Suprapubic skin (tissue), 4 donors: ENCODE measurements around the gene PAOX. TPM values are rescaled to one million over a fixed set of nuclear protein-coding genes. Genes with fewer than 3 reads are reported as not detected.

Experiments
- DNase-seq, 2 donors: peaks; one replicate each; pipeline ENCODE4 v3.0.0-alpha.2; 2019; ENCODE audit warnings: low spot score in 2 of 2
- H3K27ac ChIP-seq: fragments of 200-600 bp; sonication (generic); one replicate; pipeline ENCODE4 v1.5.1; 2019
- H3K27me3 ChIP-seq: fragments of 200-600 bp; sonication (generic); one replicate; pipeline ENCODE4 v1.5.1; 2019
- H3K36me3 ChIP-seq: fragments of 200-600 bp; sonication (generic); one replicate; pipeline ENCODE4 v1.5.1; 2019
- H3K4me1 ChIP-seq: fragments of 200-600 bp; sonication (generic); one replicate; pipeline ENCODE4 v1.5.1; 2019
- H3K4me3 ChIP-seq: fragments of 200-600 bp; sonication (generic); one replicate; pipeline ENCODE4 v1.5.1; 2019; ENCODE audit warnings: mild to moderate bottlenecking
- H3K9me3 ChIP-seq: fragments of 200-600 bp; sonication (generic); one replicate; pipeline ENCODE4 v1.5.1; 2019
- CTCF ChIP-seq, 2 donors: fragments of 200-600 bp in 1 of 2; fragments of 450-650 bp in 1 of 2; sonication (generic) in 1 of 2; IDR thresholded peaks; one replicate each; pipeline ENCODE4 v1.5.1; 2016 to 2019; ENCODE audit warnings: antibody characterized with exemption in 2 of 2, mild to moderate bottlenecking in 1 of 2, moderate library complexity in 1 of 2
- EP300 ChIP-seq: sonication (generic); formaldehyde crosslinking; IDR thresholded peaks from one replicate; pipeline ENCODE4 v1.6.1; 2017; ENCODE audit warnings: antibody characterized with exemption
- POLR2A ChIP-seq, 2 donors: fragments of 450-650 bp; IDR thresholded peaks; one replicate each; pipeline ENCODE4 v1.6.1; 2017; ENCODE audit warnings: antibody characterized with exemption in 2 of 2, mild to moderate bottlenecking in 2 of 2, moderate library complexity in 2 of 2
- POLR2AphosphoS5 ChIP-seq, 3 donors: sonication (generic); formaldehyde crosslinking; IDR thresholded peaks; one replicate each; pipeline ENCODE4 v1.6.1; 2017; ENCODE audit warnings: antibody characterized with exemption in 3 of 3
- WGBS: methylation state at CpG from one replicate; pipeline ENCODE4 v1.1.5; 2018; 5-methylcytosine and 5-hydroxymethylcytosine counted together
- total RNA-seq, 4 donors: library from RNA; depleted of rRNA; stranded (reverse); fragments of >200 nt; gene quantifications; one replicate each; pipeline ENCODE4 v1.1.0, GENCODE V29; 2016

The PAOX gene
- total RNA-seq, 4 donors from 2014 or later = 7.8 to 23.4 (median 14.3) TPM

GRCh38 chr10:133344236-133344635 is 34.8 kb upstream of the PAOX start:
- Histone ChIP-seq H3K27ac (no peak overlapping the region), H3K27me3 (peaks cover 61% of the 10 kb centered on the region), H3K4me3 (no peak overlapping the region), H3K4me1 (peaks cover under 1% of the 10 kb centered on the region), H3K9me3 (no peaks in the 10 kb centered on the region), H3K36me3 (no peaks in the 10 kb centered on the region)
- no peak for DNase-seq
- TF ChIP-seq POLR2A (IDR thresholded peaks at IDR 0.05) (no peak), CTCF (IDR thresholded peaks at IDR 0.05) (no peak), POLR2AphosphoS5 (IDR thresholded peaks at IDR 0.05) (no peak), EP300 (no peak)
- 63% methylated on average over 5 of the region's 5 CpGs for WGBS

DNA sequence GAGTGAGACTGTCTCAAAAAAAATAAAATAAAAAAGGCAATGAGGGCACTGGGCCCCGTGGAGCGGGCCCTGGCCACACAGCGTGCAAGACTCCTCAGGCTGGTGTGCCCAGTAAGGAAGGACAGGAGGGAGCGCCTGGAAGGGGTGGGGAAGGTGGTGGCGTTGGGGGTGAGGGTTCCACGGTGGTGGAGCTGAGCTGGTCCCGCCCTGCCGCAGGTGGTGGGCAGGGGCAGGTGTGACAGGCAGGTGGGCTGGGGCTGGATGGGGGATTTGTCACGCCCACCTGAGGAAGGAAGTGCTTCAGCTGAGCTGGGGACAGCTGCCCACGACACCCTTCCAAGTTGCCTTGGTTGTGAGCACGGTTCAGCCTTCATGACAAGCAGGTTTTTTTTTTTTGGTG is 32.6 kb upstream of the PAOX start:
- Histone ChIP-seq H3K27me3 (peaks cover 51% of the 10 kb centered on the region), H3K4me3 (no peak overlapping the region), H3K4me1 (peaks cover 7% of the 10 kb centered on the region), H3K36me3 (no peaks in the 10 kb centered on the region), H3K27ac (no peak overlapping the region), H3K9me3 (no peaks in the 10 kb centered on the region)
- no peak for TF ChIP-seq EP300
- TF ChIP-seq CTCF (IDR thresholded peaks at IDR 0.05) = no peak
- no peak for TF ChIP-seq POLR2A (IDR thresholded peaks at IDR 0.05)
- no peak for TF ChIP-seq POLR2AphosphoS5 (IDR thresholded peaks at IDR 0.05)
- DNase-seq = no peak
- WGBS = 50% methylated on average over 11 of the region's 11 CpGs

DNA sequence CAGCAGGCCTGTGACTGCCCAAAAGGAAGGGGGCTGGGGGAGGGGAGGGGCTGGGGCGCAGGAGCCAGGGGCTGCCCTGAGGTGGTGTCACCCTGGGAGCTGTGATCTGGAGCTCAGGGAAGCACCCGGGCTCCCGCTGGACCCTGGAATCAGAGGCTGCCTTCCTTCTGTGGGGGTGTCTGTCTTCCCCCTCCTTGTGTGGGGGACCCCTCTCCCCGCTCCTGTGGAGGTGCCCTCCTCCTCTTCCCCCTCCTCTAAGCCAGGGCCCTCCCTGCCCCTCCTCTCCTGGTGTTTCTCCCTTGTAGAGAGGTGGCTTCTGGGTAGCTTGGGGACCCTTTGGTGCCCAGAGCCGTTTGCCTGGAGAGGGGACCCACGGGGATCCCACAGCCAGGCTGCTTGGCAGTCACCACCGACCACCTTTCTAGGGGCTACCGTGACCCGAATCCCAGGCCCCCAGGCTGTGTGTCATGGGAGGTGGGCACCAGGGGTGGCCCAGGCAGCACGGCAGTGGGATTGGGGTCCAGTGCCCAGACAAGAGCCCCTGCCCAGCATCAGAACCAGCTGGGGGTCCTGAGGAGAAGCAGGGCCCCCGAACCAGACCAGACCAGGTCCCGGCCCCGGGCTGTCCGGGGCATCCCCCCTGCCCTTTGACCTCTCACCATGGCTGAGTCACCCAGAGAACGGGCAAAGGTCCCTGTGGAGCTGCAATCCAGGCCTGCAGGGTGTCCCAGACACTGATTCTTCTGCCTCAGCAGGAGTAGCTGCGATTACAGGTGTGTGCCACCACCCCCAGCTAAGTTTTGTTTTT is 31.1 kb upstream of the PAOX start:
- no peak overlapping the region for H3K4me3 ChIP-seq
- no peaks in the 10 kb centered on the region for H3K9me3 ChIP-seq
- H3K27ac ChIP-seq = no peak overlapping the region
- 35% methylated on average over 8 of the region's 16 CpGs for WGBS
- TF ChIP-seq EP300 (no peak), POLR2A (IDR thresholded peaks at IDR 0.05) (no peak), CTCF (IDR thresholded peaks at IDR 0.05) (no peak), POLR2AphosphoS5 (IDR thresholded peaks at IDR 0.05) (no peak)
- DNase-seq = peak in 1 of 2 donors; percentile 56
- H3K27me3 ChIP-seq = peaks cover 37% of the 10 kb centered on the region
- no peaks in the 10 kb centered on the region for H3K36me3 ChIP-seq
- peaks cover 7% of the 10 kb centered on the region for H3K4me1 ChIP-seq

GRCh38 chr10:133349160-133349568 is 29.9 kb upstream of the PAOX start:
- WGBS = 66% methylated on average over 8 of the region's 8 CpGs
- Histone ChIP-seq H3K36me3 (no peaks in the 10 kb centered on the region), H3K4me3 (no peak overlapping the region), H3K27me3 (peaks cover 30% of the 10 kb centered on the region), H3K4me1 (peaks cover 13% of the 10 kb centered on the region), H3K9me3 (no peaks in the 10 kb centered on the region), H3K27ac (no peak overlapping the region)
- TF ChIP-seq POLR2AphosphoS5 (IDR thresholded peaks at IDR 0.05) (no peak), CTCF (IDR thresholded peaks at IDR 0.05) (no peak), EP300 (no peak), POLR2A (IDR thresholded peaks at IDR 0.05) (no peak)
- no peak for DNase-seq

DNA sequence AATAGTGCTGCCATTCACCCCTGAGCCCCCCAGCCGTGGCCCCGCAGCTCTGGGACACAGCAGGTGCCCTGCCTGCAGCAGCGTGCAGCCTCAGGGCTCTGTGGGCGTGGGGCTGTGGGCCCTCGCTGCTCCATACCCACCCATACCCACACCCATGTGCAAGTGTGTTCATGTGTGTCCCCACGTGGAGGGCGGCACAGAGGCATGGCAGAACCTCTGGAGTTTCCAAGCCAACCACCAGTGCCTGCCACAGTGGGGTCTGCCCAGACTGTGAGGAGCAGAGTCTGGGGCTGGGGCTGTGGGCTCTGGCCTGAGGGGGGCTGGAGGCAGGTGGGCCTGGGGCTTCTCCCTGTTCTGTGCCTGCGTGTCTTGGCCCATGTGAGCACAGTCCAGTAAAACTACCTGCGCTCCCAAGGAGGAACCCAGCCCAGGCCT is 29.5 kb upstream of the PAOX start:
- peaks cover 30% of the 10 kb centered on the region for H3K27me3 ChIP-seq
- no peak overlapping the region for H3K4me3 ChIP-seq
- H3K9me3 ChIP-seq = no peaks in the 10 kb centered on the region
- DNase-seq = peak in 1 of 2 donors; percentile 49
- no peak overlapping the region for H3K27ac ChIP-seq
- H3K4me1 ChIP-seq = peaks cover 13% of the 10 kb centered on the region
- TF ChIP-seq CTCF (IDR thresholded peaks at IDR 0.05) (no peak), EP300 (no peak), POLR2A (IDR thresholded peaks at IDR 0.05) (no peak), POLR2AphosphoS5 (IDR thresholded peaks at IDR 0.05) (no peak)
- H3K36me3 ChIP-seq = no peaks in the 10 kb centered on the region
- WGBS = 44% methylated on average over 5 of the region's 9 CpGs
